Esophagus squamous epithelium (tissue), 4 donors: ENCODE results near the gene LPIN1.

Experiments used
- CTCF ChIP-seq, 6 experiments: fragments of 450-650 bp in 4 of 6; fragments of 200-600 bp in 2 of 6; sonication (generic) in 2 of 6; IDR thresholded peaks; one replicate each; pipeline ENCODE4 v1.5.1; 2016 to 2019; ENCODE audit warnings: antibody characterized with exemption in 6 of 6, mild to moderate bottlenecking in 4 of 6, moderate library complexity in 4 of 6
- POLR2A ChIP-seq, 4 donors: fragments of 450-650 bp; IDR thresholded peaks; one replicate each; pipeline ENCODE4 v1.6.1; 2017; ENCODE audit warnings: antibody characterized with exemption in 4 of 4, mild to moderate bottlenecking in 4 of 4, moderate library complexity in 3 of 4

DNA sequence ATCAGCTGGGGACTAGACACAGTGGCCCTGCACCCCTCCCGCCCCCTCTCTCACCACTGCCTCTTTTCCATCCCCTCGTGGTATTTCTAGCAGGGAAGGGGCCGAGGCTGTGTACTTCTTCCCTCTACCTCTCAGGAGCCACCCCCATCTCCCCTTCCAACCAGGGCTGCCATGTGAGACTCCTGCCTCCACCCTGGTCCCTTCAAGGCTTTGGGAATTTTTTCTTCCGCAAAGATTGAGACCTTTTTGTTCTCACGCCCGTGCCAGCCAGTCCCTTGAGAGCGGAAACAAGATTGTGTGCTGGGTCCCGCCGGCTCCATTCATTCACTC, 39.1 kb downstream of the LPIN1 start:
- TF ChIP-seq POLR2A (IDR thresholded peaks at IDR 0.05) (no peak), CTCF (IDR thresholded peaks at IDR 0.05) (no peak)
